Vagina (tissue), 2 donors: ENCODE results near the gene VTI1A. TPM values are rescaled to one million over a fixed set of nuclear protein-coding genes. Genes with fewer than 3 reads are reported as not detected.

Experiments used
- DNase-seq, 2 donors: peaks; one replicate each; pipeline ENCODE4 v3.0.0-alpha.2; 2017; ENCODE audit errors: extremely low spot score in 2 of 2
- H3K27ac ChIP-seq: fragments of 200-600 bp; sonication (generic); one replicate; pipeline ENCODE4 v1.5.1; 2019
- H3K27me3 ChIP-seq: fragments of 200-600 bp; sonication (generic); one replicate; pipeline ENCODE4 v1.5.1; 2019
- H3K36me3 ChIP-seq, 2 donors: fragments of 200-600 bp; sonication (generic); one replicate each; pipeline ENCODE4 v1.5.1; 2017 to 2019
- H3K4me1 ChIP-seq: fragments of 200-600 bp; sonication (generic); one replicate; pipeline ENCODE4 v1.5.1; 2019
- H3K4me3 ChIP-seq, 2 donors: fragments of 200-600 bp; sonication (generic); 1 replicate in 1 of 2; 2 replicates in 1 of 2; pipeline ENCODE4 v1.5.1; 2016 to 2019
- H3K9me3 ChIP-seq: fragments of 200-600 bp; sonication (generic); one replicate; pipeline ENCODE4 v1.5.1; 2019
- CTCF ChIP-seq, 3 experiments: fragments of 450-650 bp in 2 of 3; fragments of 200-600 bp in 1 of 3; sonication (generic) in 1 of 3; IDR thresholded peaks; one replicate each; pipeline ENCODE4 v1.5.1; 2017 to 2019; ENCODE audit warnings: antibody characterized with exemption in 3 of 3, mild to moderate bottlenecking in 2 of 3, moderate library complexity in 2 of 3
- POLR2A ChIP-seq, 2 donors: fragments of 450-650 bp; IDR thresholded peaks; one replicate each; pipeline ENCODE4 v1.6.1; 2017; ENCODE audit warnings: antibody characterized with exemption in 2 of 2, mild to moderate bottlenecking in 2 of 2, moderate library complexity in 2 of 2
- POLR2AphosphoS5 ChIP-seq, 2 donors: sonication (generic); formaldehyde crosslinking; IDR thresholded peaks; one replicate each; pipeline ENCODE4 v1.9.0; 2017; ENCODE audit warnings: antibody characterized with exemption in 2 of 2, mild to moderate bottlenecking in 2 of 2, low read depth in 1 of 2; ENCODE audit not compliant: insufficient read depth in 1 of 2
- intact Hi-C: fragments of 100-400 bp; cut with DNase I; formaldehyde crosslinking; loops from one replicate; pipeline ENCODE4 v1.15.1; 2023
- total RNA-seq: library from RNA; depleted of rRNA; stranded (reverse); fragments of >200 nt; gene quantifications from one replicate; pipeline ENCODE4 v1.2.3, GENCODE V29; 2016

The VTI1A gene
- total RNA-seq, 1 donor from 2014 or later = 49.1 TPM

GRCh38 chr10:112557197-112557596 lies 110.2 kb downstream of the VTI1A start:
- H3K27me3 ChIP-seq = no peaks in the 10 kb centered on the region
- TF ChIP-seq POLR2A (IDR thresholded peaks at IDR 0.05) = no peak
- no peak for TF ChIP-seq CTCF (IDR thresholded peaks at IDR 0.05)
- no peaks in the 10 kb centered on the region for H3K4me1 ChIP-seq
- H3K9me3 ChIP-seq = no peaks in the 10 kb centered on the region
- no peaks in the 10 kb centered on the region for H3K36me3 ChIP-seq
- H3K4me3 ChIP-seq = no peak overlapping the region
- H3K27ac ChIP-seq = no peak overlapping the region
- intact Hi-C loops = no loop called here
- no peak for DNase-seq

GRCh38 chr10:112558476-112559142 lies 111.6 kb downstream of the VTI1A start:
- TF ChIP-seq CTCF (IDR thresholded peaks at IDR 0.05) = no peak
- no peak for TF ChIP-seq POLR2AphosphoS5 (IDR thresholded peaks at IDR 0.05; ENCODE audit: insufficient read depth in 1 of 2, low read depth in 1 of 2)
- no peak for TF ChIP-seq POLR2A (IDR thresholded peaks at IDR 0.05)
- Histone ChIP-seq H3K9me3 (no peaks in the 10 kb centered on the region), H3K4me1 (no peaks in the 10 kb centered on the region), H3K36me3 (no peaks in the 10 kb centered on the region), H3K27ac (no peak overlapping the region), H3K27me3 (no peaks in the 10 kb centered on the region), H3K4me3 (no peak overlapping the region)
- intact Hi-C loops = no loop called here
- DNase-seq = no peak

- no peaks in the 10 kb centered on the region for H3K27me3 ChIP-seq
- TF ChIP-seq CTCF (IDR thresholded peaks at IDR 0.05) (no peak), POLR2A (IDR thresholded peaks at IDR 0.05) (no peak), POLR2AphosphoS5 (IDR thresholded peaks at IDR 0.05; ENCODE audit: insufficient read depth in 1 of 2, low read depth in 1 of 2) (no peak)
- no peaks in the 10 kb centered on the region for H3K9me3 ChIP-seq
- H3K4me3 ChIP-seq = no peak overlapping the region
- intact Hi-C loops = no loop called here
- DNase-seq = no peak
- H3K4me1 ChIP-seq = no peaks in the 10 kb centered on the region
- H3K27ac ChIP-seq = no peak overlapping the region
- no peaks in the 10 kb centered on the region for H3K36me3 ChIP-seq
These were observed 112.3 kb downstream of the VTI1A start for GRCh38 chr10:112559349-112559748.

- Histone ChIP-seq H3K36me3 (no peaks in the 10 kb centered on the region), H3K4me3 (no peak overlapping the region), H3K27ac (no peak overlapping the region), H3K27me3 (no peaks in the 10 kb centered on the region), H3K4me1 (no peaks in the 10 kb centered on the region), H3K9me3 (no peaks in the 10 kb centered on the region)
- intact Hi-C loops = no loop called here
- no peak for DNase-seq
- TF ChIP-seq POLR2AphosphoS5 (IDR thresholded peaks at IDR 0.05; ENCODE audit: insufficient read depth in 1 of 2, low read depth in 1 of 2) (no peak), POLR2A (IDR thresholded peaks at IDR 0.05) (no peak), CTCF (IDR thresholded peaks at IDR 0.05) (no peak)
These were observed 115.1 kb downstream of the VTI1A start for GRCh38 chr10:112562122-112562521.

- no peak for DNase-seq
- H3K27me3 ChIP-seq = no peaks in the 10 kb centered on the region
- no peak for TF ChIP-seq POLR2AphosphoS5 (IDR thresholded peaks at IDR 0.05; ENCODE audit: insufficient read depth in 1 of 2, low read depth in 1 of 2)
- TF ChIP-seq CTCF (IDR thresholded peaks at IDR 0.05) = no peak
- TF ChIP-seq POLR2A (IDR thresholded peaks at IDR 0.05) = no peak
- no peak overlapping the region for H3K4me3 ChIP-seq
- no peaks in the 10 kb centered on the region for H3K9me3 ChIP-seq
- H3K4me1 ChIP-seq = no peaks in the 10 kb centered on the region
- no peak overlapping the region for H3K27ac ChIP-seq
- intact Hi-C loops = no loop called here
- no peaks in the 10 kb centered on the region for H3K36me3 ChIP-seq
These were observed 116.0 kb downstream of the VTI1A start for GRCh38 chr10:112562809-112563663.
